GM03348 (cell line): Measurements from ENCODE around the gene MRGPRD.
"Not testable (repeated sequence)": the region's sequence is repeated elsewhere in the genome, so short reads cannot be mapped to it uniquely, and the experiment has no call there.

Source experiments
- DNase-seq: peaks from one replicate; pipeline ENCODE4 v3.0.0; 2012; ENCODE audit warnings: low spot score

The MRGPRD gene

DNA sequence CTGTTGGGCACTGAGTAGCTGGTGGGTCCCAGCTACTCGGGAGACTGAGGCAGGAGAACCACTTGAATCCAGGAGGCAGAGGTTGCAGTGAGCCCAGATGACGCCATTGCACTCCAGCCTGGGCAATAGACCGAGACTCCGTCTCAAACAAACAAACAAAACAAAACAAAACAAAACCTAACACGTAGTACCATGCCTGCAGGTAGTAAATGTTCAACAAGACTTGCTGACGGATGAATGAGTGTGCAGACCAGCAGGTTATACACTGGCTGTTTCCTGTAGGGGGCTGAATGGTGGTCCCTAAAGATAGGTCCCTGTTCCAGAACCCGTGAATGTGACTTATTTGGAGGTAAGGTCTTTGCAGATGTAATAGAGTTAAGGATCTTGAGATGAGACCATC lies 12.8 kb upstream of the MRGPRD start:
- no peak for DNase-seq

- DNase-seq = no peak
Measured at GRCh38 chr11:68992743-68993255, 12.0 kb upstream of the MRGPRD start.

DNA sequence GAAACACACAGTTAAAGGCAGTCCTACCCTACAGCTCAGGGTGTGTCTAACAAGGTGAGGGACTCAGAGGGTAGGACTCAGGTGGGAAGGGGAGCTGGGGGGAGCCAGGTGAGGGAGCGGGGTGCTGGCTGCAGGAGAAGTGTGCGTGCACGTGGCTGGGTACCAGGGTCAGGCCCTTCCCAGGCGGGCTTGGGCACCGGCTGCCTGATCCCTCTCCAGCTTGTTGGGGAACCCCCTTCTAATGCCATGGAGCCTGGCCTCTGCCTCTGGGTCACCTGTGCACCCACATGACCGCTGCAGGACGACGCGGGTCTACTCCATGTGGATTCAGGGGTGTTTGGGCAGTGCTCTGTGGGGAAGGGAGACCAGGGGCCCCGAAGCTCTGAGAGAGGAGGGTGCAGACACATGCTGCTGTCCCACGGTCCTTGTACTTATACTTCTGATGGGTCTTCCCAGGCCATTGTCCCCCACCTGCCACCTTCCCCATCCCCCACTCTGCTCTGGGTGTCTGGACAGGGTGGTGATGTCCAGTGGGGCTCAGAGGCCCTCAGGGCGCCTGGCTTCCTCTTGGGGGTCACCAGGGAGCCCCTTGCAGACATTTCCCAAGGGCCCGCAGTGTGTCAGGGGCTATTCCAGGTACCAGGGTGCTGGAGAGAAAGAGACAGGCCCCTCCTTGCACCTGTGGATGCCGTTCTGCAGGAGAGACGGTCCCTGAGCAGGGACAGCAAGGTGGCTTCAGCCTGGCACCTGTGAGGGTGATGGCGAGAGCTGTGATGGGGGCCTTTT lies 10.4 kb upstream of the MRGPRD start:
- DNase-seq = no peak

- no peak for DNase-seq
Measured at GRCh38 chr11:68989936-68990606, 9.3 kb upstream of the MRGPRD start.

DNA sequence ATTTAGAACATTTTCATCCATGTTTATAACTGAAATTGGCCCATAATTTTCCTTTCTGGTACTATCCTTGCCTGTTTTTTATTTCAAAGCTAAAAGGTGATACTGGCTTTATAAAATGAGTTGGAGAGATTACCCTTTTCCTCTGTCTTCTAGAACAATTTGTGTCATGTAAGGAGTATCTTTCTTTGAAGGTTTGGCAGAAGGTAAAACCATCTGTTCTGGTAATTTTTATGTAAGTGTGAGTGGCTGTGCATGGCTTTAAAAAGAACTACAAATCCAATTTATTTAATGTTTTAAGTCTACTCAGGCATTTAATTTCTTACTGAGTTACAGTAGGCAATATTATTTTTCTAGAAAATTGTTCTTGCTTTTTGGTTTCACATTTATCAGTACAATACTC lies 7.7 kb upstream of the MRGPRD start:
- DNase-seq = no peak

- no peak for DNase-seq
Measured at GRCh38 chr11:68987211-68987610, 6.4 kb upstream of the MRGPRD start.

GRCh38 chr11:68983801-68984200 lies 3.0 kb upstream of the MRGPRD start:
- no peak for DNase-seq

- no peak for DNase-seq
Measured at GRCh38 chr11:68982134-68982533, 1.3 kb upstream of the MRGPRD start.

DNA sequence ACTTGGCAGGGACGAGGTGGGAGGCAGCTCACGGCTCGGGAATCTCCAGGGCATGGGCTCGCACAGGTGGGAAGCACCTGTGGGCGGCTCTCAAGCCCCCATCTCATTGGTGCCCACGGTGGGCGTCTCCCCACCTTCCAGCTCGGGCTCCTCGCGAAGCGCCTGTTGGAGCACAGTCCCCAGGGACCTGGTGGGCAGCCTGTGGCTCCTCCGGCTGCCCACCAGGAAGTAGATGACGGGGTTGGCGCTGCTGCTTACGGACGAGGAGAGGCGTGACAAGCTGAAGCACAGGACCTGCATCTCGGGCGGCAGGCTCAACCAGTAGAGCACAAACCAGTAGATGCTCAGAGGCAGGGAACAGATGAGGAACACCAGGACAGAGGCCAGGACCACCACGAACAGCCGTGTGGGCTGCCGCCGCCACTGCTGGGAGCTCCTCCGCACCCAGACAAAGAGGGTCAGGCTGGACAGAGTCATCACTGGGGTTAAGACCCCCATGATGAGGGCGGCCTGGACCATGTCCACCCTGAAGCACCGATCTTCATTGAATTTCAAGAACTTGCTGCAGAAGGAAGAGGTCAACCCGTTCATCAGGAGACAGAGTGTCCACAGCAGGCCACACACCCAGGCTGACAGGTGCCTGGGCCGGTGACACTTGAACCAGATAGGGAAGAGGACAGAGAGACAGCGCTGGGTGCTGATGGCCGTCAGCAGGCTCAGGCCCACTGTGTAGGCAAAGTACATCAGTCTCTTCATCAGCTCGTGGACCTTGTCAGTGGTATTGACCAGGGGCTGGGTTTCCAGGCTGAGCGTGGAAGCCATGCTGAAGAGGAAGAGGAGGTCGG lies 633 bp downstream of the MRGPRD start:
- no peak for DNase-seq

DNA sequence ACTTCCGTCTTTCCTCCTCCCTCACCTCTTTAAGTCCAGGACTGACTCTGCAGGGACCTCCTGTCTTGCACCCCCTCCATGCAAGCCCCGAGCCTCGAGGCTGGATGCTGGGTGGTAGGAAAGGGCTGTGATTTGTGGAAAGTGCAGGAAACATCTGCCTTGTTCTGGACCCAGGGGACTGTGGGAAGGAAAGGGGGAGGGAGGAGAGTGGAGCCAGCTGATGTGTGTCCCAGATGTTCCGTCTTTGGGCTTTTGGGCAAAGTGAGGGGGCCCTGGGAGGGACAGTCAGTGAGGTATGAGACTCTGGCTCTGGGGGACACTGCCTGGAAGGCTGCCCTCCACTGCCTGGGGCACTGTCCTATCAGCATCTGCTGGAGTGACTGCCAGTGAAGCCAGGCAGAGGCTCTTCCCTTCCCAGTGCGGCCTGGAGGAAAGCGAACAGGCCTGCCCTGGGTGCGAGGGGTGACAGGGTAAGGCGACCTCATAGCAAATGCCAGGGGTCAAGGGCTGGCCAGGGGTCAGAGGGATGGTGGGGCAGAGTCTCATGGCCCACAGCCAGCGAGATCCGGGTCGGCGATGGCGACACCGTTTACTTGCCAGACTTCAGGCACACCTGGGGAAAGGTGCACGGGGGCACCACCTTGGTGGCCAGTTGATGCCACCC lies 1.7 kb downstream of the MRGPRD start:
- DNase-seq = no peak

- DNase-seq = no peak
Measured at GRCh38 chr11:68978626-68978930, 2.2 kb downstream of the MRGPRD start.

- no peak for DNase-seq
Measured at GRCh38 chr11:68977781-68978625, 2.8 kb downstream of the MRGPRD start.

- no peak for DNase-seq
Measured at GRCh38 chr11:68976563-68976962, 4.2 kb downstream of the MRGPRD start.

GRCh38 chr11:68976095-68976494 lies 4.7 kb downstream of the MRGPRD start:
- DNase-seq = no peak

DNA sequence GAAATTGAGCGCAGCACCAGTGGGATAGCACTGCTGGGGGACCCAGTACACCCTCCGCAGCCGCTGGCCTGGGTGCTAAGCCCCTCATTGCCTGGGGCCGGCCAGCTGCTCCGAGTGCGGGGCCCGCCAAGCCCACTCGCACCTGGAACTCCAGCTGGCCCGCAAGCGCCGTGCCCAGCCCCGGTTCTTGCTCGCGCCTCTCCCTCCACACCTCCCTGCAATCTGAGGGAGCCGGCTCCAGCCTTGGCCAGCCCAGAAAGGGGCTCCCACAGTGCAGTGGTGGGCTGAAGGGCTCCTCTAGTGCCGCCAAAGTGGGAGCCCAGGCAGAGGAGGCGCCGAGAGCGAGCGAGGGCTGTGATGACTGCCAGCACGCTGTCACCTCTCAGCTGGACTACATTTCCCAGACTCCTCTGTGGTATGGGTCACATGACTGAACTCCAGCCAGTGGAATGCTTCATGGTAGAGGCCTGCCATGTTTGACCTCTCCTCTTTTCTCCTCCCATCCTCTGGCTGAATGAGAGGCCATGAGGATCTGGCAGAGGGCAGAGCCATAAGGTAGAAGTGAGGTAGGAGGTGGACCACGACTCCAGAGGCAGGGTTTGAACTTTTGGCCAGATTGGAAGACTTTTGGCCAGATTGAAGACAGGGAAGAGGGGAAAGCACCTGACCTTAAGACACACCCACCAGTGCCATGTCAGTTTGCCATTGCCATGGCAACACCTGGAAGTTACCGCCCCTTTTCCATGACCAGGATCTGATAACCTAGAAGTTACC lies 6.2 kb downstream of the MRGPRD start:
- no peak for DNase-seq

DNA sequence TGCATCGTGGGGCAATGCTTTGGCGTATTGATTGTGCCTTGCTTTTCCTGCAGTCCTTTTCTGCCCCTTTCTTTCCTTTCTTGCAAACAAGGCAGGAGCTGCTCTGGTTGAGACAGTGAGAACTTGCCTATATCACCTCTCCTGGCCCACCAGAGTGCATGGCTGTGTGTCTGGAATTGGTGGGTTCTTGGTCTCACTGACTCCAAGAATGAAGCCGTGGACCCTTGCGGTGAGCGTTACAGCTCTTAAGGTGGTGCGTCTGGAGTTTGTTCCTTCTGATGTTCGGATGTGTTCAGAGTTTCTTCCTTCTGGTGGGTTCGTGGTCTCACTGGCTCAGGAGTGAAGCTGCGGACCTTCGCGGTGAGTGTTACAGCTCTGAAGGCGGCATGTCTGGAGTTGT lies 7.1 kb downstream of the MRGPRD start:
- not testable (repeated sequence) for DNase-seq

GRCh38 chr11:68973219-68973618 lies 7.6 kb downstream of the MRGPRD start:
- DNase-seq = no peak

DNA sequence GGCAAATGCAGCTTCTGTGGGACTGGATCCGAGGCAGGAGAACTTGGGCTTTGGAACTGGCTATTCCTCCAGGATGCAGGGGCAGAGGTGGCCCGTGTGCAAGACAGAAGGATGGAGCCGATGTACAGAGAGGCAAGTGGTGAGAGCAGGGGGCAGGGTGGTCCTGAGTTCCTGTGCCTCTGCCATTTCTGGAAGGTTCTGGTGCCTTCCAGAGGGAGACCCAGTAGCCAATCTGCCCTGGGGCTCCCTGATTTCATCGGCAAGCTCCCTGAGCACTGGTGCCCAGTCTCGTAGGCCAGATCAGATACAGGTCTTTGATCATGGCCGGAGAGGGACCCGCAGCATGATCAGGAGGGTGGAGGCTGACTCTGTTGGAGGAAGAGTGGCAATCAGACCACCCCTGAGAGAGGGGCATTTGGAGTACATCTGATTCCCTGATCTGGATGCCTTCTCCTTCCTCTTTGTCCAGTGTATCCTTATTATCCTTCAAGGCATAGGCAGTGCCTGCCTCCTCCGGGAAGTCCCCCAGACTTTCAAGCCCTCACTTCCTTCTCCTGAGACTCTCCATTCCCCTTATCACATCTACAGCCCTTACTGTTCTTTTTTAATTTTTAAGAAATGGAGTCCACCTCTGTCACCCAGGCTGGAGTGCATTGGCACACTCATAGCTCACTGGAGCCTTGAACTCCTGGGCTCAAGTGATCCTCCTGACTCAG lies 9.7 kb downstream of the MRGPRD start:
- no peak for DNase-seq

- no peak for DNase-seq
Measured at GRCh38 chr11:68969386-68969785, 11.4 kb downstream of the MRGPRD start.
